Measurements from ENCODE around the gene KRT76.

- TF ChIP-seq CTCF (IDR thresholded peaks at IDR 0.05) (no peak), EZH2 (IDR thresholded peaks at IDR 0.05; ENCODE audit: borderline replicate concordance, insufficient read depth, low read depth, low read length, poor library complexity, severe bottlenecking) (no peak)
Measured at GRCh38 chr12:52808573-52809160, 31.5 kb upstream of the KRT76 start.
